Activated T-helper 2 cell treated with anti-CD3 and anti-CD28 coated beads, Interferon-gamma antibody, Interleukin-2, Interleukin-4, amounts not matched to agents 10 μg/mL and 5 μg/mL and 100 μg/mL, durations not matched to agents 14 hours and 24 hours and 36 hours (primary cell): ENCODE results near the gene NLK. TPM values are rescaled to one million over a fixed set of nuclear protein-coding genes. Genes with fewer than 3 reads are reported as not detected.
"Not testable (repeated sequence)": the region's sequence is repeated elsewhere in the genome, so short reads cannot be mapped to it uniquely, and the experiment has no call there.

Source experiments
- DNase-seq: peaks from one replicate; pipeline ENCODE4 v3.0.0; 2021; ENCODE audit warnings: low spot score
- H3K27ac Mint-ChIP-seq: one replicate; pipeline ENCODE4 v1.8.0; 2021; ENCODE audit warnings: mixed read lengths
- H3K27me3 Mint-ChIP-seq: one replicate; pipeline ENCODE4 v1.8.0; 2021; ENCODE audit warnings: low read depth, mixed read lengths
- H3K36me3 Mint-ChIP-seq: one replicate; pipeline ENCODE4 v1.8.0; 2021; ENCODE audit warnings: low read depth, mixed read lengths
- H3K4me1 Mint-ChIP-seq: one replicate; pipeline ENCODE4 v1.8.0; 2021; ENCODE audit warnings: low read depth, mixed read lengths
- H3K4me3 Mint-ChIP-seq: one replicate; pipeline ENCODE4 v1.8.0; 2021; ENCODE audit warnings: low read depth, mild to moderate bottlenecking, moderate library complexity, mixed read lengths
- H3K9me3 Mint-ChIP-seq: one replicate; pipeline ENCODE4 v1.8.0; 2021; ENCODE audit warnings: mixed read lengths
- intact Hi-C: fragments of 100-400 bp; cut with micrococcal nuclease; formaldehyde crosslinking; loops from one replicate; pipeline ENCODE4 v1.15.1; 2023
- total RNA-seq: library from RNA; stranded (reverse); gene quantifications from 2 replicates; pipeline ENCODE4 v1.2.3, GENCODE V29; 2022

The NLK gene
- total RNA-seq, 1 donor from 2014 or later, result 11.3 TPM

- Mint-ChIP-seq H3K9me3 (no peaks in the 10 kb centered on the region), H3K27ac (no peak overlapping the region), H3K36me3 (peaks cover 6% of the 10 kb centered on the region), H3K4me1 (peaks cover 26% of the 10 kb centered on the region), H3K27me3 (no peaks in the 10 kb centered on the region), H3K4me3 (no peak overlapping the region)
- DNase-seq, result no peak
- intact Hi-C loops, result loop anchor here (5.0 kb wide), 1 partner anchor 131 kb away; no protein-coding TSS in a partner anchor
These were observed 136.3 kb downstream of the NLK start for GRCh38 chr17:28178800-28179199.

GRCh38 chr17:28180449-28180848 lies 138.0 kb downstream of the NLK start:
- no peak overlapping the region for H3K27ac Mint-ChIP-seq
- peaks cover 5% of the 10 kb centered on the region for H3K36me3 Mint-ChIP-seq
- DNase-seq, result no peak
- H3K9me3 Mint-ChIP-seq, result no peaks in the 10 kb centered on the region
- peaks cover 18% of the 10 kb centered on the region for H3K4me1 Mint-ChIP-seq
- intact Hi-C loops, result no loop called here
- H3K27me3 Mint-ChIP-seq, result no peaks in the 10 kb centered on the region
- no peak overlapping the region for H3K4me3 Mint-ChIP-seq

- no peak for DNase-seq
- Mint-ChIP-seq H3K9me3 (peaks cover 9% of the 10 kb centered on the region), H3K27me3 (no peaks in the 10 kb centered on the region), H3K27ac (no peak overlapping the region), H3K4me3 (no peak overlapping the region), H3K4me1 (peaks cover 18% of the 10 kb centered on the region), H3K36me3 (peaks cover 16% of the 10 kb centered on the region)
- intact Hi-C loops, result no loop called here
These were observed 139.1 kb downstream of the NLK start for GRCh38 chr17:28181568-28181967.

- Mint-ChIP-seq H3K27ac (no peak overlapping the region), H3K36me3 (peaks cover 19% of the 10 kb centered on the region), H3K4me1 (peaks cover 18% of the 10 kb centered on the region), H3K9me3 (peaks cover 10% of the 10 kb centered on the region), H3K27me3 (no peaks in the 10 kb centered on the region), H3K4me3 (no peak overlapping the region)
- no peak for DNase-seq
- intact Hi-C loops, result no loop called here
These were observed 140.1 kb downstream of the NLK start for GRCh38 chr17:28182559-28182958.

GRCh38 chr17:28185658-28186057 lies 143.2 kb downstream of the NLK start:
- H3K36me3 Mint-ChIP-seq, result peaks cover 20% of the 10 kb centered on the region
- peaks cover 10% of the 10 kb centered on the region for H3K9me3 Mint-ChIP-seq
- no peak overlapping the region for H3K27ac Mint-ChIP-seq
- H3K4me1 Mint-ChIP-seq, result peaks cover 4% of the 10 kb centered on the region
- H3K4me3 Mint-ChIP-seq, result no peak overlapping the region
- H3K27me3 Mint-ChIP-seq, result no peaks in the 10 kb centered on the region
- intact Hi-C loops, result no loop called here
- DNase-seq, result no peak

GRCh38 chr17:28186472-28186871 lies 144.0 kb downstream of the NLK start:
- Mint-ChIP-seq H3K9me3 (peaks cover 10% of the 10 kb centered on the region), H3K36me3 (peaks cover 23% of the 10 kb centered on the region)
- DNase-seq, H3K4me1 Mint-ChIP-seq, H3K4me3 Mint-ChIP-seq, H3K27ac Mint-ChIP-seq, H3K27me3 Mint-ChIP-seq, intact Hi-C loops: not testable (repeated sequence)

- intact Hi-C loops, result no loop called here
- no peak overlapping the region for H3K27ac Mint-ChIP-seq
- H3K27me3 Mint-ChIP-seq, result no peaks in the 10 kb centered on the region
These were observed 145.5 kb downstream of the NLK start for GRCh38 chr17:28187931-28188330.

GRCh38 chr17:28188841-28189263 lies 146.4 kb downstream of the NLK start:
- intact Hi-C loops, result no loop called here
- DNase-seq, result no peak
- Mint-ChIP-seq H3K4me3 (no peak overlapping the region), H3K27me3 (no peaks in the 10 kb centered on the region), H3K36me3 (peaks cover 26% of the 10 kb centered on the region), H3K27ac (no peak overlapping the region), H3K9me3 (peaks cover 10% of the 10 kb centered on the region), H3K4me1 (no peaks in the 10 kb centered on the region)

More at GRCh38 chr17:28187931-28188330, 145.5 kb downstream of the NLK start:
- H3K9me3 Mint-ChIP-seq, result peaks cover 10% of the 10 kb centered on the region
- no peaks in the 10 kb centered on the region for H3K4me1 Mint-ChIP-seq
- peaks cover 23% of the 10 kb centered on the region for H3K36me3 Mint-ChIP-seq
- no peak overlapping the region for H3K4me3 Mint-ChIP-seq
- DNase-seq, result no peak

- H3K4me1 Mint-ChIP-seq, result no peaks in the 10 kb centered on the region
- intact Hi-C loops, result no loop called here
- H3K36me3 Mint-ChIP-seq, result peaks cover 26% of the 10 kb centered on the region
- no peak overlapping the region for H3K27ac Mint-ChIP-seq
- H3K4me3 Mint-ChIP-seq, result no peak overlapping the region
- DNase-seq, result no peak
- H3K27me3 Mint-ChIP-seq, result no peaks in the 10 kb centered on the region
- H3K9me3 Mint-ChIP-seq, result peaks cover 10% of the 10 kb centered on the region
These were observed 147.2 kb downstream of the NLK start for GRCh38 chr17:28189667-28190066.

- intact Hi-C loops, result no loop called here
- no peak overlapping the region for H3K27ac Mint-ChIP-seq
- no peaks in the 10 kb centered on the region for H3K4me1 Mint-ChIP-seq
- H3K9me3 Mint-ChIP-seq, result peaks cover 7% of the 10 kb centered on the region
- DNase-seq, result no peak
- no peaks in the 10 kb centered on the region for H3K27me3 Mint-ChIP-seq
- no peak overlapping the region for H3K4me3 Mint-ChIP-seq
- H3K36me3 Mint-ChIP-seq, result peaks cover 19% of the 10 kb centered on the region
These were observed 148.5 kb downstream of the NLK start for GRCh38 chr17:28191018-28191417.

GRCh38 chr17:28193241-28193640 lies 150.8 kb downstream of the NLK start:
- no peak overlapping the region for H3K27ac Mint-ChIP-seq
- intact Hi-C loops, result no loop called here
- H3K27me3 Mint-ChIP-seq, result no peaks in the 10 kb centered on the region
- H3K9me3 Mint-ChIP-seq, result no peaks in the 10 kb centered on the region
- H3K4me1 Mint-ChIP-seq, result no peaks in the 10 kb centered on the region
- no peak for DNase-seq
- no peak overlapping the region for H3K4me3 Mint-ChIP-seq
- H3K36me3 Mint-ChIP-seq, result peaks cover 12% of the 10 kb centered on the region

GRCh38 chr17:28194382-28194781 lies 151.9 kb downstream of the NLK start:
- Mint-ChIP-seq H3K36me3 (peaks cover 12% of the 10 kb centered on the region), H3K4me3 (no peak overlapping the region), H3K27ac (no peak overlapping the region), H3K4me1 (no peaks in the 10 kb centered on the region), H3K27me3 (no peaks in the 10 kb centered on the region), H3K9me3 (no peaks in the 10 kb centered on the region)
- no peak for DNase-seq
- intact Hi-C loops, result no loop called here

GRCh38 chr17:28196636-28197035 lies 154.2 kb downstream of the NLK start:
- H3K9me3 Mint-ChIP-seq, result no peaks in the 10 kb centered on the region
- no peak overlapping the region for H3K27ac Mint-ChIP-seq
- H3K4me1 Mint-ChIP-seq, result no peaks in the 10 kb centered on the region
- no peak for DNase-seq
- H3K36me3 Mint-ChIP-seq, result peaks cover 8% of the 10 kb centered on the region
- H3K27me3 Mint-ChIP-seq, result no peaks in the 10 kb centered on the region
- no peak overlapping the region for H3K4me3 Mint-ChIP-seq
- intact Hi-C loops, result no loop called here

- H3K27ac Mint-ChIP-seq, result no peak overlapping the region
- intact Hi-C loops, result no loop called here
These were observed 156.6 kb downstream of the NLK start for GRCh38 chr17:28199115-28199514.

More at GRCh38 chr17:28199115-28199514, 156.6 kb downstream of the NLK start:
- no peak overlapping the region for H3K4me3 Mint-ChIP-seq
- DNase-seq, result no peak
- H3K4me1 Mint-ChIP-seq, result no peaks in the 10 kb centered on the region
- no peaks in the 10 kb centered on the region for H3K9me3 Mint-ChIP-seq
- peaks cover 6% of the 10 kb centered on the region for H3K36me3 Mint-ChIP-seq
- H3K27me3 Mint-ChIP-seq, result no peaks in the 10 kb centered on the region
